HG03558 (cell line): ENCODE results near the gene LUZP4.
A peak's percentile ranks its signal among the peaks of the same experiment; 100 is the strongest.
"Not testable (repeated sequence)": the region's sequence is repeated elsewhere in the genome, so short reads cannot be mapped to it uniquely, and the experiment has no call there.

Experiments used
- ATAC-seq: cut with Tn5 transposase; IDR thresholded peaks from one replicate; pipeline ENCODE4 v1.9.1; 2021; ENCODE audit warnings: moderate number of reproducible peaks; ENCODE audit not compliant: unreplicated experiment; ENCODE audit errors: extremely low read depth

Gene LUZP4, protein sequence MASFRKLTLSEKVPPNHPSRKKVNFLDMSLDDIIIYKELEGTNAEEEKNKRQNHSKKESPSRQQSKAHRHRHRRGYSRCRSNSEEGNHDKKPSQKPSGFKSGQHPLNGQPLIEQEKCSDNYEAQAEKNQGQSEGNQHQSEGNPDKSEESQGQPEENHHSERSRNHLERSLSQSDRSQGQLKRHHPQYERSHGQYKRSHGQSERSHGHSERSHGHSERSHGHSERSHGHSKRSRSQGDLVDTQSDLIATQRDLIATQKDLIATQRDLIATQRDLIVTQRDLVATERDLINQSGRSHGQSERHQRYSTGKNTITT

DNA sequence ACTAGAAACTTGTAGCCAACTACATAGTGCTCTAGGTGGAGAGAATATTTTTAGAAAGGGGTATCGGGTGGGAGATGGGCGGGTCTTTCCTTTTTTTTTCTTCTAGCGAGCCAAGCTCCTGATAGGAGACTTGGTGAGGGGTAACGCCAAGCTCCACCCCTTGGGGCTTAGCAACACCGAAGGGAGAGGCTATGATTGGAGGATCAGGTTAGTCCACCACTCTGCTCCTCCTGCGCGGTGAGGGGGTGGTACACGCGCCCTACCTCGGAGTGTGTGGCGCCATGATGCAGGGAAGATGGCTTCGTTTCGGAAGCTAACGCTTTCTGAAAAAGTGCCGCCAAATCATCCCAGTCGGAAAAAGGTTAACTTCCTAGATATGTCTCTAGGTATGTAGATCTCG, at the start of gene LUZP4:
LUZP4 (plus strand) TSS at position 251 of the 400 bp plus-strand sequence; CDS start at position 296, 45 bp downstream.
- ATAC-seq, result no peak

DNA sequence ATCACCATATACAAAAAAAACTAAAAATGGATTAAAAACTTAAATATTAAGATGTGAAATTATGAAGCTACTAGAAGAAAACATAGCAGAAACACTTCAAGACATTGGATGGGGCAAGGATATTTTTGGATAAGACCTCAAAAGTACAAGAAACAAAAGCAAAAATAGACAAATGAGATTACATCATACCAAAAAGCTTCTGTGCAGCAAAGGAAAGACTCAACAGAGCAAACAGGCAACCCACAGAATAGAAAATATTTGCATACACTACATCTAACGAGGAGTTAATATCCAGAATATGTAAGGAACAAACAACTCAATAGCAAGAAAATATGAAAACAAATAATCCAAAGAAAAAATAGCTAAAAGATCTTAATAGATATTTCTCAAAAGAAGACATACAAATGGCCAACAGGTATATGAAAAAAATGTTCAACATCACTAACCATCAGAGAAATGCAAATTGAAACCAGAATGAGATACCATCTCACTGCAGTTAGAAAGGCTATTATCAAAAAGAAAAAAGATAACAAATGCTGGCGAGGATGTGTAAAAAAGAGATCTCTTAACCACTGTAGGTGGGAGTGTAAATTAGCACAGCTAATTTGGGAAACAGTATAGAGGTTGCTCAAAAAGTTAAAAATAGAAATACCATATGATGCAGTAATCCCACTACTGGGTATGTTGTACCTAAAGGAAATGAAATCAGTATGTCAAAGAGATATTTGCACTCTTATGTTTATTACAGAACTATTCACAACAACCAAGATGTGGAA, 37.9 kb upstream of the LUZP4 start:
- no peak for ATAC-seq

DNA sequence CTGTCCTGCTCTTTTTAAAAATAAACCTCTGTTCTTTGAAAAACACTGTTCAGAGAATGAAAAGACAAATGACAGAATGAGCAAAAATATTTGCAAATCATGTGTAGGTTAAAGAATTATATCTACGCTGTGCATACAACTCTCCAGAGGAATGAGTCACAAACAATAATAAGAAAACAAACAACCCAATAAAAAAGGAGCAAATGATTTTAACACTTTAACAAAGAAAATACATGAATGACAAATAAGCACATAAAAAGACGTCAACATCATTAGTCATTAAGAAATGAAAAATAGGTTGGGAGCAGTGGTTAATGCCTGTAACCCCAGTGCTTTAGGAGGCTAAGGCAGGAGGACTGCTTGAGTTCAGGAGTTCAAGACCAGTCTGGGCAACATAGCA, 34.5 kb upstream of the LUZP4 start:
- no peak for ATAC-seq

DNA sequence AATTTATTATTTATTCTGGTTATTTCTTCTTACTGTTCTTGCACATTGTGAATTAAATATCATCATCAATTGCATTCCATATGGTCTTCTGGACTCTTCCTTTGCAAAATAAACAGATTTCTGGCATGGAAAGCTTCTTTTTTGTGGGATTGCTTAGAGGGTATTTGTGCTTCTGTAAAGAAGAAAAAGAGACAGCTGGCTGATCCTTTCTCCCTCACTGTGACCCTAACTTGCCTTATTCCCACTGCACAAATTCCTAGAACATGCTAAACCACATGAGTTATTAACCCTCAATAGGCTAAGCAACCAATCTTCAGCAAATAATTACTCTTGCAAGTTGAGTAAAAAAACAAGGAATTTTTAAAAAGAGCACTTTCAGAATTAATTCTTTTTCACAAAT, 31.8 kb upstream of the LUZP4 start:
- ATAC-seq, result no peak

DNA sequence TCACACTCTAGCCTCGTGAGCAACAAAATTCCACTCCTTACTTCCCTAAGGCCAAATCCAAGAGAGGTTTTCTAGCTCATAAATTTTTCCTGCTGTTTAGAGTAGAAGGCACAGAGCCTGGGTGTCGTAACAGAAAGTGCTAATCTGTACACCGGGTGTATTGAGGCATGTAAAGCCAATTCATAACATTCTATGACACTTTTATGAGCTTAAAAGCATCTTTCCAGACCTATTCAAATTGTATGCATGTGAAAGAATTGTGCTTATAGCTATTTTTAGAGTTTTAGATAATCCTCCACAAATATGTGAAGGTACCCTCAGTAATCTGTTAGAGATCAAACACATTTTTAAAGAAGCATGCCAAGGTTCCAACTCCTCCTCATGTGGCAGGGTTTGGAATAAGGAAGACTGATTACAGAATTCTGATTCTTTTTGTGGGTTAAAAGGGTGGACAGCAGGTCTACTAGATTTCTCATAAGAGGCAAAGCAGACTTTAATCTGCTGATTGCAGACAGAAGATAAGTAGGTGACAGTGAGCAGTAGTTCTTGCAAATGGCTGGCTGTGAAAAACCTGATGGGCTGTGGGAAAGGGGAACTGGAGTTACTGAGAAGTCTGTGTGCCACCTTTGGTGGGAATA, 30.2 kb upstream of the LUZP4 start:
- ATAC-seq, result no peak

DNA sequence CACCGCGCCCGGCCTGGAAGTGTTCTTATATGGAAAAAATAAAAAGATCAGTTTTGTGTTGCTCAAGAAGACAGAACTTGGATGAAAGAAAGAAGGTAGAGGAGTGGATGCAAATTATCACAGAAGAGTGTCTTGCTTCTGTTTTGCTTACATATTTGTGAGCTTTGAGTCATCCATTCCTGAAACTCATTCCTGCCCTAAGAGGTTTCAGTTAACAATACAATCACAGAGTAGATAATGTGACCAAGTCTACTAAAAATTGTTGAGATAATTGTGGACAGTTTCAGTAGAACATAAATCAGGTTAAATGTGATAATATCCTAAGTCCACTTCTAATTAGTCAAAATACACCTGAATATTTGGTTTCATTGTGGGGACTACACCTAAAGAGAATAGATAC, 29.2 kb upstream of the LUZP4 start:
- no peak for ATAC-seq

DNA sequence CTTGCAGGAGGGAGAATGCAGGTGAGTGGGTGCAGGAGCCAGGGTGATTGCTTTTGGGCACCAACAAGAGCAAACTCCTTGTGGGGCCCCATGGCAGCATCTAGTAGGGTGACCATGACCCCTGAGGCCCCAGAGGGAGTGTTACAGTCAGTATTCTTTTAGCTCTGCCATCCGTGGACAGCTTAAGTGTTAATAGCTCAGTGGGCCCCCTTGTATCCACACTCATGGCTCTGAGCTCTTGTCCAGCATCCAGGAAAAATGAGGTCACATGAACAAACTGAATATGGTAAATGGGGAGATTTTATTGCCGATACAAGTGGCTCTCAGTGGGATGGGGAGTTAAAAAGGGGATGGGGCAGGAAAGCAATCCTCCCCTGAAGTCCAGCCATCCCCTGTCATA, 28.4 kb upstream of the LUZP4 start:
- no peak for ATAC-seq

DNA sequence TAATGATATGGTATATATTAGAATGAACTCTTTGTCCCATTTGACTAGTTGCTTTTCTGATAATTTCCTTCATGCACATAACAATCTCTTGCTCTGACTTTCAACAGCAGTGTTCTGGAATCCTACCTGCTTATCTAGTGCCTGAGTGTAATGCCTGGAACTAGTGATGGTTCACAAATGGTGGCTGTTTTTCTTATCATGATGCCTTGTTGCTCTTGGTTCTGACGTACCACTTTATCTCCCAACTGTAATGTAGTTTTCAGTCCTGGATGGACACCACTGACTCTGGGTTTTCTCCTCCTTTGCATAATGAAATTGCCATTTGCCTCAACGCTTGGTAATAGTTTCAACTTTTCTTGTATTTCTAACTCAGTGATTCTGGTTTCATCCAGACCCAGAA, 25.5 kb upstream of the LUZP4 start:
- no peak for ATAC-seq

DNA sequence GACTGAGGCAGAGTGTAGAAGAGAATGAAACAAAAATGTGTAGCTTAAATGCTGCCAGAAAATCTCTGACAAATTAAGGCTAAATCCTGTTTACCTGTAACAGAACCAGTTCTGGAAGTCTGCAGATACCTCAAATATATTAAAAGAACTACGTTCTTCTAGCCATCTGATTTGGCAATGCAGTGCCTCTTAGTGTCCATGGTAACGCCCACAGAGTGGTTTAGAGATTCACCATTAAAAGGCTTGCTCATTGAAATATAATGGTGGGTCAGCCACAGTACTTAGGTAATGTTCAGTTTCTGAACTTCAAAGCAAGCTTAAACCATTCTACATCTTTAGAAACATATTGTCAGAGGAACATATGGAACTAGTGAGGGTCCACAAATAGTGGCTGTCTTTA, 23.2 kb upstream of the LUZP4 start:
- no peak for ATAC-seq

DNA sequence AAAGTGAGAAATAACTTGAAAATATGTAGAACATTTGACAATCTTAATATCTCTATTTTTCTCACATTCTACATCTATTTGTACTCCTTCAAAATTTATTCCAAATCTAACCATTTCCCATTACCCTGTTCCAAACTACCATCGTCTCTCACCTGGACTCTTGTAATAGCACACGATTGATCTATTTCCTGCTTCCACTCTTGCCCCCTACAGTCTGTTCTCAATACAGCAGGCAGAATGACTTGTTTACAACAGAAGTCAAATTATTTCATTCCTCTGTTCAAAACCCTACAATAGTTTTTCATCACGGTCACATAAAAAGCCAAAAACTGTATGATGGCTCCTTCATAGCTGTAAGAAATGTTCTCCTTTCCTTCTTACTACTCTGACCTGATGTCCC, 21.1 kb upstream of the LUZP4 start:
- no peak for ATAC-seq

DNA sequence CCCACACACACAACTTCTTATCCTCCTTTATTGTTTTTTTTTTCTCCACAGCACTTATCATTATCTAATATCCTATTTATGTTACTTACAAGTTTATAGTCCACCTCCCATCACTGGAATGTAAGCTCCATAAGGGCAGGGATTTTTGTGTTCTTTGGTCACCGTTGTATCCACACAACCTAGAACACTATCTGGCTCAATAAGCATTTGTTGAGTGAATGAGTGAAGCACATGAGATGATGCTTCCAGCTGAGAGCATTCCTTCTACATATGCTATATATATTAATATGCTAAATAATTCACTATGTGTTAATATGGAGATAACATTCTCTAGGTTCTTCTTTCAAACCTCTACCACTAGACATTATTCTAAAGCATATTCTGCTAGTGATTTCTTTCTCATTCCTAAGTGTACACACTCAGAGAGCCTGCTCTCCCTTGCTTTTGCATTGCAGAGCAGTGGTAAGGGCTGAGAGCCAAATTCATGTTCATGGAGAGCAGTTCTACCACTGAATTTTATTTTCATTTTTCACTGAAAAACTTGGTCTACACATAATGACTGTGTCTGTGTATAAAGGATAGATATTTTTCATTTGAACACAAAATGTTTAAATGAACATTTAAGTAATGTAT, 20.3 kb upstream of the LUZP4 start:
- no peak for ATAC-seq

DNA sequence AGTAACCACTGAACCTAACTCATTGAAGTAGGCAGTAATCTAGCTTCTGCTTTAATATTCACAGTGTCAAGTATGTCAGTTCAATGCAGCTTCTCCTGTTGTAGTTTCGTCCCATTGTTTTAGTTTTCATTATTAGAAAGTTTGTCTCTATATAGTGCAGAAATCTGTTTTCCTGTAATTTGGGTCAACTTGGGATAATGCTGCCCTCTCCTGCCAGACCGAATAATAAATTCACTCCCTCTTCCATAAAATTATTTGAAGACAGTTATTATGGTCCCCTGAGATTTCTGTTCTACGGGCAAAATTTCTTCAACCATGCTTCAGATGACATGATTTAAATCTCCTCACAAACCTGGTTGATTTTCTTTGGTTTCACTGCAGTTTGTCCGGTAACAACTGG, 4.6 kb upstream of the LUZP4 start:
- no peak for ATAC-seq

DNA sequence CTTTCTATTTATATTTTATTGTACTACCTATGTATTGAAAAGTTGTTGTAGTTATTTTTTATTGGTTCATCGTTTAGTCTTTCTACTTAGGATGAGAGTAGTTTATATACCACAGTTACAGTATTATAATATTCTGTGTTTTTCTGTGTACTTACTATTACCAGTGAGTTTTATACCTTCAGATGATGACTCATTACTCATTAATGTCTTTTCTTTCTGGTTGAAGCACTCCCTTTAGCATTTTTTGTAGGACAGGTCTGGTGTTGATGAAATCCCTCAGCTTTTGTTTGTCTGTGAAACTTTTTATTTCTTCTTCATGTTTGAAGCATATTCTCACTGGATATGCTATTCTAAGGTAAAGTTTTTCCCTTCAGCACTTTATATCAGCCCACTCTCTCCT, 7.7 kb downstream of the LUZP4 start:
- ATAC-seq, result no peak

DNA sequence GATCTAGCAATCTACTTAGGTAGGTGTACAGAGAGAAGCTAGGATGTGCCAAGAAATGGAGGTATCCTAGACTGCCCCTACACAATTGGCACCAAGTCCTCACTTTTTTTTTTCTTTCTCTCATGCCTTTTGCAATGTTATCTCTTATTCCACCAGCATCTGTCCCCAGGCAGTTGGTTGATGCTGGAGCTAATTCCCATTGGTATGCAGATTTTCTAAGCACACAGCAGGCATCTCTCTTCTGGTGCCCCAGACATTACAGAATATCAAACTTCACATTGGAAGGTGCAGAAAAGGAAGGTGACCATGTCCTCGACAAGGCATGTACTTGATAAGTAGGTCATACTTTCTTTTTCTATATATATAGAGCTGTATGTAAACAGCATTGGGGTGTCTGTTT, 21.6 kb downstream of the LUZP4 start:
- ATAC-seq, result no peak

DNA sequence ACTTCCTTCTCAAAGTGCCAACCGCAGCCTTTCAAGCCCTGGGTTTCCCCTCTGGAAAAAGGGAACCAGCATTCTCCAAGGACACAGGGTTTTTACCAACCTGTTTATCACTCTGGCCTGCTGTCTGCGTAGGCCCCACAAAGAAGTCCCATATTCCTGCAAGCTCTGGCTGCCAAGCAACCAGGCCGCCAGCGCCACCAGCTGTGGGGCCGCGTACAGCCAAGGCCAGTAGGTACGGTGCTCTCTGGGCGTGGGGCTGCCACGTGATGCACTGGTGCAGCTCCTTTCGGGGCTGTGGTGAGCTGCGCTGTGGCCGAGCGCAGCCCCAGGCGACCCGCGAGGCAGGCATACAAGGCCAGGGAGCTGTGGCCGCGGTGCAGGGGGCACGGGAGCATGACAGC, 22.1 kb downstream of the LUZP4 start:
- no peak for ATAC-seq

DNA sequence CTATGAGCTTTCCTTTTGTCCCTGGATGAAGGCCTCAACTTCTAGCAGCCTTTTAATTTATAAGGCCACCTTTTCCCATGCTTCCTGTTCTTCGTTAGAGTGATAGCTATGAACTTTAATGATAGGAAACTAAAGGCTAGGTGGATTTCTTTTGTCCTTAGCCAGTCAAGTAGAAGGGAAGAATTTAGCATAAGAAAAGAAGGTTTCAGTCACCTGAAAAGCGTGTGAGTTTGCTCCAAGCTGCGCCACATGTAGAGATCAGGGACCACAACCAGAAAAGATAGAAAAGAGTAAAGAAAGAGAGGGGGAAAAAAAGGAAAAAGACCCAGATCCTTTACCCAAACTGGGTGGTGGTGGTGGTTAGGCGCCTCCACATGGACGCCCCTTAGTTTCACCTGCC, 28.6 kb downstream of the LUZP4 start:
- no peak for ATAC-seq

DNA sequence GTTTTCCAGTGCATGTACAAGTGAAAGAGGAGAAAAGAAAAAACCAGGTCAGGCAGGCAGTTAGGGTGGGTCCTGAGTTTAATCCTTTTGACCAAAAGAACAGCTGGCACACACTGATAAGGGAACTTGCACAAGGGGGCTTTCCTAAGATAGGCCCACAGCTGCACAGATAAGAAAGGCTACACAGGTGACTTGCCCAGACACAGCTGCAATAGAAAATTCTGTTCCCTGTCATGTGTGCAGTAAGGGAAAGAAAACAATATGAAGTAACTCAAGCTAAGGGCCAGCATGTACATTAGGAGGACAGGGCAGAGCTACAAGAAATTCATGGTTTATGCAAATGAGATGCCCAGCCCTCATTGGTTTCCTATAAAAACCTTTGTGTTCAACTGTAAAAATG, 32.9 kb downstream of the LUZP4 start:
- no peak for ATAC-seq

DNA sequence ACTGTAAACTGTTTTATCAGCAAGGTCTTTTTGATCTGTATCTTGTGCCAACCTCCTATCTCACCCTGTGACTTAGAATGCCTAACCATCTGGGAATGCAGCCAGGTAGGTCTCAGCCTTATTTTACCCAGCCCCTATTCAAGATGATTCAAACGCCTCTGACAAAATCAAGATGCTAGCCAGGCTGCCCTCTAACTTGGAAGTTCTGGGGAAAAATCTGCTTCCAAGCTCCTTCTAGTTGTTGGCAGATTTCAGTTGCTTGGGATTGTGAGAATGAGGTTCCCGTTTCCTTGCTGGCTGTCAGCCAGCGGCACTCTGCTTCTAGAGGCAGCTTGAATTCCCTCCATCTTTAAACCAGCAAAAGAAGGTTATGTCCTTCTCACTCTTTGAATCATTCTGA, 34.7 kb downstream of the LUZP4 start:
- no peak for ATAC-seq

DNA sequence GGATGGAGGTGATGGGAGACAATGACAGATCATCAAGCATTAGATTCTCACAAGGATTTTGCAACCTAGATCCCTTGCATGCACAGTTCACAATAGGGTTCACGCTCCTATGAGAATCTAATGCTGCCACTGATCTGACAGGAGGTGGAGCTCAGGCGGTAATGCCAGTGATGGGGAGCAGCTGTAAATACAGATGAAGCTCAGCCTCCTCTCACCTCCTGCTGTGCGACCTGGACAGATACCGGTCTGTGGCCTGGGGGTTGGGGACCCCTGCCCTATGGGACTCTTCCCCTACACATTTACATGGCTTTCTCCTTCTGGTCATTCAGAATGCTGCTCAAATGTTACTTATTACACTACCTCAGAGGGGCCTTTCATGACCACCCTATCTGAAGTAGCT, 39.8 kb downstream of the LUZP4 start:
- ATAC-seq, result not testable (repeated sequence)

DNA sequence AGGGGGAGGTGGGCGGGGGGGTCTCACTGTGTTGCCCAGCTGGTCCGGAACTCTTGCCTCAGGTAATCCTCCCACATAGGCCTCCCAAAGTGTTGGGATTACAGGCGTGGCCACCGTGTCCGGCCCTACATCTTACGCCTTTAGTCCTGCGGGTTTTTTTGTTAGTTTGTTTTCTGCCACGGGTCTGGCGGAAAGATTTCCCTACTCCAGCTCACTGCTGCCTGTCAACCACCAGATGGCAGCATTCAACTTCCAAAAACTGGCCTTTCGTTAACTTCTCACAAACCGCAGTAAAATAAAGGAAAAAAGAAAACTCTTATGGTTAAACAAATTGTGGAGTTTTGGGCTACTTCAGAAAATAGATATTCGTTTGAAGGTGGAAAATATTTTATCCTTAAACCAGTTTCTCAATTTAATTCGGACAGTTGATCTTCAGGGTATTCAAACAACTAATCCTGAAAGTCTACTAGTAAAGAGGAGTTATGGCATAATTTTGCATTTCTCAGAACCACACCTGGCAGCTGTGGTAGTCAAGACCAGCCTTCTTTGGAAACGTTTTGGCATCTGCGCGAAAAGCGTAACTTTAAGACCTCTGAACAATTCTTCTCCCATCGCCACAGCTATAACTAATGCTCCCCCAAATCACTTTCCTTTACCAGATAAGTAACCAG, 41.1 kb downstream of the LUZP4 start:
- ATAC-seq, result peak; percentile 57
